NCI-H2029 treated with DMSO at 0.1 percent for 48 hours (cell line): ENCODE results near the gene OTOS.

Experiments
- DNase-seq: peaks from one replicate; lab custom pipeline; 2025; lab: John Stamatoyannopoulos, UW

The OTOS gene

DNA sequence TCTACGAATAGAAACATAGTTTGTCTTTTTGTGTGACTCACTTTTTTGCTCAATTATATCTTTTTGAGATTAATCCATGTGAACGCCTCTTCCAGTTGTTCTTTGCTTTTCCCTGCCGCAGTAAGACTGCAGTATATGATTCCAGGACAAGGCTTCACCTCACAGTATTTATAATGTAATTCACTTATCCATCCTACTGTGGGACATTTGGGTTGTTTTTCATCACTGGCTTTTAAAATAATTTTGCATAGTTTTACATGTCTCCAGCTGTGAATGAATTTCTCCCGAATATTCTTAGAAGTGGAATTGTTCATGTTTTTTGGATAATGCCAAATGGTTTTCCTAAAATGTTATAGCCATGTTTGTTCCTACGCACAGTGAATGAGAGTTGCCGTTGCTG lies 26.2 kb downstream of the OTOS start:
- no peak for DNase-seq

DNA sequence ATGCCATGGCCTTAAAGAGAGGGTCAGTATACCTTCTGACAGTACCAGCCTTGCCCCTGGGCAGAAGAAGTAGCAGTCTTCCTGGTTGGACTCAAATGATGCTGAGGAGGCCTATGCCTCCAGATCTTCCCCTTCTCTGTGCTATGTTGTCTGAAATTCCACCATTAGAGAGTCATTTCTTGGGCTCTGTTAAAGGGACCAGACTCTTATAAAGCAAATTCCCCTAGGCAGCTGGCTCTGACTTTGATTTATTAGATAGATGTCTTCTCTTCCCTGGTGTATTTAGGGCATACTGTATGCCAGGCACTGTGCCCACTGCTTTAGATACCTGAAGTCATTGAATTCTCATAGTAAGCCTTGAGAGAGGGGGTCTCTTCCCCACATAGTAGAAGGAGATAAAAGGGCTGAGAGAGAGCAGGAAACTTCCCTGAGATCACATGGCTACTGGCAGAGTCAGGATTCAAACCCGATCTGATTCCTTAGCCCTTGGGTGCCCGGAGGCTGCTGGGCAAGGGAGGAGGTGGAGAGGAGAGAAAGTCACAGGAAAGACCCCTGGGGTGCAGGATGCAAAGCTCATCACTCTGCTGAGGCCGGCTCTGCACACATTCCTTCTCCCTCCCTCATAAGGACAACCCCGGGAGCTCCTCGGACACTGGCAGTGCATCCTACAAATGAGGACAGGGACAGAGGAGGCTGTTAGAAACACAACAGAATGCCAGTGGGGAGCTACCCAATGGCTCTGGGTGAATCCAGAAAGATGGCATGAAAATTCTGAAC lies 27.4 kb downstream of the OTOS start:
- no peak for DNase-seq

DNA sequence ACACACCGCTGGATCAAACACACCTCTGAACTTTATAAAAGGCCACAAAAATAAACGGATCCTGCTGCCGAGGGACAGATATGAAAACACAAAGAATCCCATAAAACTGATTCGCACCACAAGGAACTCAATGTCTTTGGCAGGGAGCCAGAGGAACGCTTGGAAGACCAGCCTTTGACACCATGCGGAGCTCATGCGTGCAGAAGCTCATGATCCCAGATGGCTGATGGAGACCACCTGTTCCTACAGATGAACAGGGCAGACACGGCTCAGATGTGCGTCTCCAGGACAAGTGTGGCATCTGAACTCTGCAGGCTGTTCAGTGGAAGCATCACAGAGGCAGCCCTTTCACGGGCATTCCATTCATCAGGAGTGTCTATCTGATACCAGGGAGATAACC lies 29.2 kb downstream of the OTOS start:
- DNase-seq, result no peak

DNA sequence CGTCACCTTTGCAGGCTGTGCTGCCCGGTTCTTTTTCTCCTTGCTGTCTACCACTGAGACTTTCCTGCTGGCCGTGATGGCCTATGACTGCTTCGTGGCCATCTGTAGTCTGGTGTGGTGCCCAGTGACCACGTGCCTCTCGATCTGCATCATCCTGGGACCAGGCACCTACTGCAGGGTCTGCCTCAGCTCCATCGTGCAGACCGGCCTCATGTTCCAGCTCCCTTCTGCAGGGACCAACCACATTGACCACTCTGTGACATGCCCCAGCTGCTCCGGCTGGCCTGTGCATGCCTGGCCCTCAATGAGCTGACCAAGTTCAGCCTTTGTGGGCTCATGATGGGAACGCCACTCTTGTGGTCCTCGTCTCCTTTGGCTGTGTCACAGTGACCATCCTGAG lies 31.1 kb downstream of the OTOS start:
- DNase-seq, result no peak

DNA sequence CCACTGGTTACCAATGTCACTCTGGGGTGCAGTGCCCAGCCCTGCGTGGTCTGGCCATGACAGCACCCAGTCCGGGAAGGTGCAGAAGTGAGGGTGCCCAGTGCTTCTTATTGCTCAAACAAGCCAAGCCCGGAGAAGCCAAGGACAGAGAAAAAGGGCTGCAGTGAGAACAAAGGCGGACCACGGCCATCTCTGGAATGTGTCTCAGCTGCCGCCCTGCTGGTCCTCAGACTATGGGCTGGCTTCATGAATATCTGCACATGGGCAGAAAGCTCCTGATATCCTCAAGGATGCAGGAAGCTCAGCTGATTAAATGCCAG lies 33.0 kb downstream of the OTOS start:
- DNase-seq, result no peak

DNA sequence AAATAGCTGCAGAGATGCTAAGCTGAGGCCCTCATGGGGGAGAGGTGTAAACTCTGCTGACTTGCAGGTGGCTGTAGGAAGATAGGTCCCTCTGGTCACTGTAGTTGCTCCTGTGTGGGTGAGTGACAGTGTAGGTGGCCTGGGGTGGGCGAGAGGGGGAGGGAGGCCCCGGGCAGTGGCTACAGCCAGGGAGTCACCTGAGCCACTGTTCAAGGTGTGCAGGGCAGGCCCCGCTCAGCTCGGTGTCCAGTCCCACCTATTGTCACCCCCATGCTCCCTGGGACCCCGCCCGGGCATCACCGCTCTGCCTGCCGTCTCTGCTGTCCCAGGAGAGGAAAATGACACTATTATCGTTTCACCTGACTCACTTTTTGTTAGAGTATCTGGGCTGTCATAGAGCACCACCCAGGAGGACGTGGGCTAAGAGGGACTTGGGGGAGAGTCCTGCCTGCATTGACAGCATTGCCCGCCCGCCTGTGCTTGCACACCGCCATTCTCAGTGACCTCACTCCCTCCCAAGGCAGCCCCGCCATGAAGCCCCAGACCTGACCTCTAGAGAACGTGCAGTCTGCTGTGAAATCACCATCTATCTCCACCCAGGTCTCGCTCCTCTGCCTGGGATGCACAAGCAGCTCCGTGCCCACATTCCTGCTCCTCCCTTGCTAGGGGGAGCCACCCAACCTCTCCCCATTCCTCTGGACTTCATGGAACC lies 33.5 kb downstream of the OTOS start:
- DNase-seq, result no peak

DNA sequence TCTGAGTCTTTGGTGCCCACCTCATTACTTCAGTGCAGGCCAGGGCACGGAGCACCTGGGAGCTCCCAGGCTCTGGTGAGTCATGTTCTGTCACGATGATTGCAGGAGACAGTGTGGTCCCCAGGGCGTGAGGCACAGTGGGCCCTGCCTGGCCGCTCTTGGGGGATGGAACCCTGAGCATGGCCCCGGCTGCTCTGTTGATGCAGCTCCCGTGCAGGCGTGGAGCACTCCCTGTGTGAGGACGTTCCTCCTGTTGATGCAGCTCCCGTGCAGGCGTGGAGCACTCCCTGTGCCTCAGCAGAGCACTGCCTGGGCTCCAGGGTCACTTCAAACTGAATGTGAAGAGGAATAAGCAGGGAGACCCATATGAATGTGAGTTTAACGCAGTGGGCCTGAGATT lies 34.5 kb downstream of the OTOS start:
- no peak for DNase-seq

DNA sequence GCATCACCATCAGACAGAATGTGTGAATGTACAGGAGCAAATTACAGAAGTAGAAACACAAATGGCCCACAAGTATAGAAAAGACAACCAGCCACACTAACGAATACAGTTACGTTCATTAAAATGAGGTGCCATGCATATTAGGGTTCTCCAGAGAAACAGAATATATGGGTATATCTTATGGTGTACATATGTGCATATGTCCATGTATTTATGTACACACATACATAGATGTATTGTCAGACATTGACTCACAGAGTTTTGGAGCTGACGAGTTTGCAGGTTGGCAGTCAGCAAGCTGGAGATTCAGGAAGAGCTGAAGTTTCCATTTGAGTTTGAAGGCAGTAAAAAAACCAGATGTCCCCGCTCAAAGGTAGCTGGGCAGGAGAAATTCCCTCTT lies 37.3 kb downstream of the OTOS start:
- no peak for DNase-seq

DNA sequence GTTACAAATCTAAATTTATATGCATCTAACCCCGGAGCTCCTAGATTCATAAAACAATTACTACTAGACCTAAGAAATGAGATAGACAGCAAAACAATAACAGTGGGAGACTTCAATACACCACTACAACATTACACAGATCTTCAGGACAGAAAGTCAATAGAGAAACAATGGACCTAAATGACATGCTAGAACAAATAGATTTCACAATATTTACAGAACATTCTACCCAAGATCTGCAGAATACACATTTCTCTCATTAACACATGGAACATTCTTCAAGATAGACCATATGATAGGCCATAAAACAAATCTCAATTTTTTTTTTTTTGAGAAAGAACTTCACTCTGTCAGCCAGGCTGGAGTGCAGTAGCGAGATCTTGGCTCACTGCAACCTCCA lies 42.1 kb downstream of the OTOS start:
- no peak for DNase-seq

DNA sequence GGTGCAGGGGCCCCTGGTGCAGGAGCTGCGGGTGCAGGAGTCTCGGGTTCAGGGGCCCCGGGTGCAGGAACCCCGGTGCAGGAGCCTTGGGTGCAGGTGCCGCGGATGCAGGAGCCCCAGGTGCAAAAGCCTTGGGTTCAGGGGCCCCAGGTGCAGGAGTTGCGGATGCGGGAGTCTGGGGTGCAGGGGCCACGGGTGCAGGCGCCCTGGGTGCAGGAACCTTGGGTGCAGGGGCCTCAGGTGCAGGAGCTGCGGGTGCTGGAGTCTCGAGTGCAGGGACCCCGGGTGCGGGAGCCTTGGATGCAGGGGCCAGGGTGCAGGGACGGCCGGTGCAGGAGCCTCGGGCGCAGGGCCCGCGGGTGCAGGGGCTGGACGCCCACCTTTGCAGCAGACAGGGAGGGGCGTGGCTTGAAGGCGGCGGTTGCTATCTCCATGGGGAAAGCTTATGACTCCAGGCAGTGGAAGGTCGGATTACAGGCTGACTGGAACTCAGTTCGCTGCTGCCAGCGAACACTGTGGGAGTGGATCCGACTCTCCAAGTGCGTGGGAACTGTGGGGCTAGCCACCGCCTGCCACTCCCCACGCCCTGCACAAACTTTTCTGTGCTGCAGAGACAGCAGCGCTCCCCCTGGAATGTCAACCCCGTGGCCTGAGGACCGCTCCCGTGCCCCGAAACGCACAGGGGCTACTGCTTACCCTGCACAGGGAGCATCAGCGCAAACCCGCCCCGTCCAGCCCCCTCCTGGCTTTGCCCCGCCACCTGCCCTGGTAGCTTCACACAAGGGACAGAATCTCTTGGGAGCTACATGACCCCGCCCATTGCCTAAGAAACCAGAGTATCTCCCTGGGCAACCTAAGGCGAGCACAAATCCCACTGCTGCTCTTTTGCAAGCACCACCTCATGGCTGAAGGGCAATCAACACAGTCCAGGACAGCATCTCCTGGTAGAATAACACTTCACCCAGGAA lies 44.6 kb downstream of the OTOS start:
- DNase-seq, result no peak

DNA sequence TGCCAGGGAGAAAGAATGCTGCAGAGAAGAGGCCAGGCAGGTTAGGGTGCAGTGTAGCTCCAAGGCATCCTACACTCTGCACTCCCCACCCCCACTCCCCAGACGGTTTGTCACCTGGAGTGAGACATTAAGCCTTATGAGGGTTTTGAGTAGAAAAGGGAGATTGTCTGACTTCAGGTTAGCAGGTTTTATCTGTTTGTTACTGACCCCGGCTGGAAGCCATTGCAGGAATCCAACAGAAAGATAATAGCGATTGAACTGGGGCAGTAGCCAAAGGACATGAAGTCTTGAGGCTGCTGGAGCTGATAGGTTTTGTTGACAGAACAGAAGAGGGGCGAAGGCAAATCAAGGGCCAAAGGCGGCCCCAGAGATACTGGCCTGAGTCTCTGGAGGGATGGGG lies 51.2 kb downstream of the OTOS start:
- no peak for DNase-seq
